Measurements from ENCODE around the gene ERO1B.

DNA sequence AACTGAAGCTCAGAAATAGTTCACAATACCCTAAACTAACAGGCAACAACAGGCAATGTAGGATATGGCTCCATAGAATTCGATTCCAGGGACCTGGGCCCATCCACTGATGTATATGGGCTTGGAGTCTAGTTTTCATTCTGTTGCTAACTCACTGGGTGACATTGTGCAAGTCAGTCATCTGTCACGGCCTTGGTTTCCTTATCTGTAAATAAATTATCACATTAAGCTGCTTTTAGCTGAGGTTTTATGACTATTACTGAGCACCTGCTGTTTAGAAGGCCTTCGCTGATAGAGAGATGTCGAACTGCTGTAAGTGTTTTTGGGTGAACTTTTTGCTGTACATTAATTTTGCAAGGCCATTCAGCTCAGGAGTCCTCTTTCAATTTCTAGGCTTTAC lies 22.9 kb upstream of the ERO1B start:
- TF ChIP-seq CTCF (conservative IDR thresholded peaks at IDR 0.05) (no peak), EZH2 (IDR thresholded peaks at IDR 0.05; ENCODE audit: low read depth) (no peak)
